ENCODE data around the gene PCDH1. TPM values are rescaled to one million over a fixed set of nuclear protein-coding genes. Genes with fewer than 3 reads are reported as not detected.

The PCDH1 gene
- total RNA-seq, 1 donor from 2014 or later: not detected

DNA sequence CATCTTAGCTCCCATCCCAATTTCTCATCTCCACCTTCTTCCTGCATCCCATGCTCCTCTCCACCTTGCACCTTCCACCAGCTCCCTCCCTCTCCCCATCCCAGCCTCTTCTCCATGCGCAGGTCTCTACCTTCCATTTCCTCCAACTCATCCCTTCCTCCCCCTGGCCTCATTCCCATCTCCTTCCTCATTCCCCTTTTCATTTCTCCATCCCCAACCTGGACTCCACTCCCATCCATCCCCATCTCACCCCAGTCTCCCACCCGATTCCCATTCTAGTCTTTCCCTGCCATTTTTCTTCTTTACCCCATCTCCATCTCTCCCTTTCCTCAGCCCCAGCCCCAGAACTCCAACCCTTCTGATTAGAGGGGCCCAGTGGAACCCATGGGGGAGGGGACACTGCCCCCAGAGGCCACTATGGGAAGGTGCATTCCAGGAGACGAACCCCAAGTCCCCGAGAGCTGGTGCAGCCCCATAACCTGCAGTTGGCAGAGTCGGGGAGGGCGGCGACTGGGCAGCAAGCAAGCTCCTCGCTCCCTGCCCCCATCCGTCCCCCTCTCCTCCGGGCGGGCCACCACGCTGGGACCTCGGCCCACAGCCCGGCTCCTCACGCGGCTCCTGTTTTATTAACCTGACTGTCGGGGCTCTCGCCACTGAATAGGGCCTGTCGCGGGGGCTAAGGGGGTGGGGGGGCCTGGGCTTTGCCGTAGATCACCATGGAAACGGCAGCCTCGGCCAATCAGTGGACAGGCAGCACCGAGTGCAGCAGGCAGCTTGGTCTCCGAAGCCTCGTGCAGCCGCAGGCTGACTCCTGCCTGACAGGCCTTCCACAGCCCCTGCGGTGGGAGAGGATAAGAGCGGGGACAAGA, 66.7 kb downstream of the PCDH1 start:
- DNase-seq (ENCODE audit: low spot score): no peak
- Mint-ChIP-seq H3K36me3 (ENCODE audit: low read depth) (no peaks in the 10 kb centered on the region), H3K4me1 (ENCODE audit: low read depth) (no peaks in the 10 kb centered on the region), H3K27me3 (ENCODE audit: low read depth) (peaks cover 37% of the 10 kb centered on the region), H3K27ac (no peak overlapping the region), H3K9me3 (no peaks in the 10 kb centered on the region), H3K4me3 (ENCODE audit: low read depth) (no peak overlapping the region)
- intact Hi-C loops (cut with micrococcal nuclease): loop anchor here (10.0 kb wide), 1 partner anchor 153 kb away; the partner anchor contains the start of gene RNF14

DNA sequence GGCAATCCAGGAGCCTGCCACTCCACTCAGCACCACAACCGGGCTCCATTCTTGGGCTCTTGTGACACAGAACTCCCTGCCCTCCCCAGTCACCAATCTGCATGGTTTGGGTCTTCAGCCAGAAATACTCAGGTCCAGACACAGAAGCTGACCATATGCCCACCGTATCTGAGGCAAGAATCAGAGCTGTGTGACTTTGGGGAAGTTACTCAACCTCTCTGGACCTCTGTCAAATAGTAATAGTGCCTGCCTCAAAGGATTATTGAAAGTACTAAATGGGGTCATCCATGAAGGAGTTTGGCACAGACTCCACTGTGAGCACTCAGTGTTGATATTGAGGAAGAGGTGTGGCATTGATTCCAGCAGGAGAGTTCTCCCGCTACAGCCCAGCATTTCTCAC, 67.5 kb downstream of the PCDH1 start:
- Mint-ChIP-seq H3K4me1 (ENCODE audit: low read depth) (no peaks in the 10 kb centered on the region), H3K27me3 (ENCODE audit: low read depth) (peaks cover 42% of the 10 kb centered on the region), H3K4me3 (ENCODE audit: low read depth) (no peak overlapping the region), H3K36me3 (ENCODE audit: low read depth) (no peaks in the 10 kb centered on the region), H3K27ac (no peak overlapping the region), H3K9me3 (no peaks in the 10 kb centered on the region)
- intact Hi-C loops (cut with micrococcal nuclease): loop anchor here (10.0 kb wide), 1 partner anchor 154 kb away; the partner anchor contains the start of gene RNF14
- no peak for DNase-seq (ENCODE audit: low spot score)

DNA sequence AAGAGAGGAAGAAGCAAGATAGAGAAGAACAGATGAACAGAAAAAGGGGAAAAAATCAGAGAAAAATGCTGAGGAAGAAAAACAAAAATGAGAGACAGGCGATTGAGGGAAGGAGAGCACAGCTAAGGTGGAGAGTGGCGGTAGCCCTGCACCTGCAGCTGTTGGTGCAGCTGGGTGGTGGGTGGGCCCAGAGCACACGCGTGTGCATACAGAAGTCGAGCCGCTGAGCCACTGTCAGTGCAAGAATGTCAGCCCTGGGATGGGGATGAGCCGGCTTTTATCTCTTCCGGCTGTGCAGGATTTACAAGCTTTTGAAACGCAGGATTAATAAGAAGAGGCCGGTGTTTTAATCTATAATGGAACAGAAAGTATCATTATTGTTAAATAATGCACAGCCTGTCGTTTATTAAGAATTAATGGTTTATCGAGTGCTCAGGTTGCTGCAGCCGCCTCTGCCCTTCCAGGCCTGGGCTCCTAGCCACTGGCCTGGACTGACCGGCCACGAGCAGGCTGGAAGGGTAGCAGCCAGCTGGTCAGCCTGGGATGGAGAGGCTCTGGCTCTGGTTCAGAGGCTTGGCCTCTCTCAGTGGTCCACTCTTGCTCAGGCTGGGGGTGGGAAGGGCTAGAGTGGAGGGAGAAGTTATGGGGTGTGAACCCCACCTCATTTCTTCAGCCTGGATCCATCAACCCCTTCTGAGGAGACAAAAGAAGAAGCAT, 68.7 kb downstream of the PCDH1 start:
- H3K4me3 Mint-ChIP-seq (ENCODE audit: low read depth): no peak overlapping the region
- intact Hi-C loops (cut with micrococcal nuclease): loop anchor here (10.0 kb wide), 1 partner anchor 155 kb away; the partner anchor contains the start of gene RNF14
- no peaks in the 10 kb centered on the region for H3K36me3 Mint-ChIP-seq (ENCODE audit: low read depth)
- H3K27ac Mint-ChIP-seq: no peak overlapping the region
- no peaks in the 10 kb centered on the region for H3K4me1 Mint-ChIP-seq (ENCODE audit: low read depth)
- DNase-seq (ENCODE audit: low spot score): no peak
- peaks cover 51% of the 10 kb centered on the region for H3K27me3 Mint-ChIP-seq (ENCODE audit: low read depth)
- H3K9me3 Mint-ChIP-seq: no peaks in the 10 kb centered on the region

DNA sequence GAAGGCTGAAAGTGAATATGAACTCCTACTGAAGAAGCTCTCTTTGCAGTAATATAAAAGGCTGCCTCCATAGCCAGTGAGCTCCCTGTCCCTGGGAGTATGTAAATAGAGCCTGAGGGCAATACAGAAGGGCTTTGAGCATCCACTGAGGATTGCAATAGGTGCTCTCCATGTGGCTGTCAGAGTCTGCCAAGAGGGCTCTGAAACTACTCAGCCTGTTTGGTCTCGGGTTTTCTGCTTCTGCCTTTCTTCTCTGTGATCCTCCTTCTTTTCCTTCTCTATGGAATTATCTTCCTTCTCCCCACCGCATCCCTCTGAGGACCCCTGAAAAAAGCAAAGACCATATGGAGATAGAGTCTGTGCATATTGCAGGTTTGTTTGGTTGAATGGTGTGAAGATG, 69.4 kb downstream of the PCDH1 start:
- DNase-seq (ENCODE audit: low spot score): no peak
- intact Hi-C loops (cut with micrococcal nuclease): no loop called here
- no peaks in the 10 kb centered on the region for H3K9me3 Mint-ChIP-seq
- no peaks in the 10 kb centered on the region for H3K4me1 Mint-ChIP-seq (ENCODE audit: low read depth)
- no peaks in the 10 kb centered on the region for H3K36me3 Mint-ChIP-seq (ENCODE audit: low read depth)
- H3K27ac Mint-ChIP-seq: no peak overlapping the region
- no peak overlapping the region for H3K4me3 Mint-ChIP-seq (ENCODE audit: low read depth)
- peaks cover 58% of the 10 kb centered on the region for H3K27me3 Mint-ChIP-seq (ENCODE audit: low read depth)

DNA sequence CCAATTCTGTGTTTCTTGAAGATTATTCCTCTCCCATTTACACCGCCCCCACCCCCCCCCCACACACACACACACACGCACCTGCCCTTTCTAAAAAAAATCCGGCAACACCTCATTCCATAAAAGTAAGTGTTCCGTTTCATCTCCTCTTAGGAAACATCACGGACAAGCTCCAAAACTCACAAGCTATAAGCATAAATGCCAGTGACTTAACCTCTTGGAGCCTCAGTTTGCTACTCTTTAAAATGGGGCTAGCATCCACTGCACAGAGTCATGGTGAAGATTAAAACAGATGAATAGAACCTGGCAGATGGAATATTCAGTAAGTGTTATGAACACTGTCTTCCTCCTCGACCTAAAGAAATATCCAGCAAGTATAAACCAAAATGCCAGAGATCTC, 70.5 kb downstream of the PCDH1 start:
- intact Hi-C loops (cut with micrococcal nuclease): no loop called here
- Mint-ChIP-seq H3K27me3 (ENCODE audit: low read depth) (peaks cover 67% of the 10 kb centered on the region), H3K36me3 (ENCODE audit: low read depth) (no peaks in the 10 kb centered on the region), H3K4me3 (ENCODE audit: low read depth) (no peak overlapping the region), H3K9me3 (no peaks in the 10 kb centered on the region), H3K27ac (no peak overlapping the region), H3K4me1 (ENCODE audit: low read depth) (no peaks in the 10 kb centered on the region)
- no peak for DNase-seq (ENCODE audit: low spot score)

DNA sequence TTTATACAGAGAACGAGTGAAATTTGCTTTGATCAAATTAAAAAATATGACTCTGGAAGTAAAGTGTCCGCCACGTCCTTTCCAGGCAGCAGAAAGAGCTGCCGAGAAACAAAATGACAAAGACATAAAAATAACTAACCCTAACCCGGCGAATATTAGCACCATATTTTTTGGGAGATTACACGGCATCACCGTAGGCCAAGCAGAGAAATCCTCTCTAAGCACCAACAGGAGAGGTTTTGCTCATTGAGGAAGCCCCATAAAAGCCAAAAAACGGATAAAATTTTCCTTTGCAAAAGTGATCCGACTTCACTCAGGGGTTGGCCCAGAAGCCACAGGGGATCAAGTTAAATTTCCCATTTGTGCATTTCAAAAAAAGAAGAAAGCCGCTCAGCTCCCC, 70.9 kb downstream of the PCDH1 start:
- intact Hi-C loops (cut with micrococcal nuclease): no loop called here
- Mint-ChIP-seq H3K9me3 (no peaks in the 10 kb centered on the region), H3K27me3 (ENCODE audit: low read depth) (peaks cover 66% of the 10 kb centered on the region), H3K4me3 (ENCODE audit: low read depth) (no peak overlapping the region), H3K36me3 (ENCODE audit: low read depth) (no peaks in the 10 kb centered on the region), H3K27ac (no peak overlapping the region), H3K4me1 (ENCODE audit: low read depth) (no peaks in the 10 kb centered on the region)
- DNase-seq (ENCODE audit: low spot score): no peak

DNA sequence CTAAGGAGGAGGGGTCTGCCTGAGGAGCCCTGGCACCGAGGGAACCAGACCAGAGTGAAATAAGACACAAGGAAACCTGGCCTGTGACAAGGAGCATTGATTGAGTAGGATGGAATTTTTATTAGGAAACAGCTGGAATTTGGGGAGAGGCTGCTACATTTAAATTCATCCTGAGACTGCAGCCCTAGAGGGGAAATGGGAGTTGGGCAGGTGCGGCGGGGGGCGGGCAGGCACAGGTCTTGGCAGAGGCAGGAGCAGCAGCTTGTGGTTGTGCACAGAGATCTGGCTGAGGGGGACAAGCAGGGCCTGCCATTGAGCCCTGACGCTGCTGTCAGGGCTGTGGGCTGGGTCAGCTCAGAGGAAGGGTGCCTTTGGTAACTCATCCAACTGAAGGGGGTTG, 71.6 kb downstream of the PCDH1 start:
- H3K4me1 Mint-ChIP-seq (ENCODE audit: low read depth): no peaks in the 10 kb centered on the region
- intact Hi-C loops (cut with micrococcal nuclease): no loop called here

DNA sequence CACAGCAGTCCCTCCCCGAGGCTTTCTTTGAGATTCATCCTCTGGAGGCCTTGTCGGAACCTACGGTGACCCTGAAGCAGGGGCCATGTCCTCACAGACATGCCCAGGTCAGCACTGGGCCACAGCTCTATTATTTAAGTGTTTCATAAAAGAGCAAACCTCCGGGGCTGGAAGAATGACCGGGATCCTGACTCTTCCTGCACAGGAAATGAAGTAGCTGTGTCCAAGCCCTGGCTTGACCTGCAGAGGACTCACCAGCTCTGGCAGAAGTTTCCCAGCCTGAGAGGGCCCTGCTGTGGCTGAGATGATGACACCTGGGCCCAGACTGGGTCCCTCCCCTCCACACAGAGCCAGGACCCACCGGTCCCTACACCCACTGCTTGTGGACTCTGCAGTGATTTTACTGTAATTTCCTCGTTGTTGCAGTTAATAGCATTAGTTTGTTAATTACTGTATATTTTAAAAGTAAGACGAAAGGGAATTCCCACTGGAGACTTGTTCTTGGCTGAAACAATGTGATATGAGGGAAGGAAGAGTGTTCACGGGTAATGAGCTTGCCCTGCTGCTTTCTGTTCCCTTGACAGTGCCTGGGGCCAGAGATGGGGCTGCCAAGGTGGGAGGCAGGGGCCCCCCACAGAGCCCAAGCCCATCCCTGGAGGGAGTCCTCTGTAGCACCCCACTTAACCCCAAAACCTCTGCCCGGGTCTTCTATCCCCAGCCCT, 72.2 kb downstream of the PCDH1 start:
- no peak overlapping the region for H3K27ac Mint-ChIP-seq
- no peaks in the 10 kb centered on the region for H3K4me1 Mint-ChIP-seq (ENCODE audit: low read depth)
- H3K27me3 Mint-ChIP-seq (ENCODE audit: low read depth): peaks cover 60% of the 10 kb centered on the region
- no peaks in the 10 kb centered on the region for H3K36me3 Mint-ChIP-seq (ENCODE audit: low read depth)
- intact Hi-C loops (cut with micrococcal nuclease): no loop called here
- H3K9me3 Mint-ChIP-seq: no peaks in the 10 kb centered on the region
- no peak overlapping the region for H3K4me3 Mint-ChIP-seq (ENCODE audit: low read depth)
- no peak for DNase-seq (ENCODE audit: low spot score)

More for the DNA sequence above, 71.6 kb downstream of the PCDH1 start:
- no peak overlapping the region for H3K4me3 Mint-ChIP-seq (ENCODE audit: low read depth)
- H3K9me3 Mint-ChIP-seq: no peaks in the 10 kb centered on the region
- H3K36me3 Mint-ChIP-seq (ENCODE audit: low read depth): no peaks in the 10 kb centered on the region
- no peak for DNase-seq (ENCODE audit: low spot score)
- H3K27me3 Mint-ChIP-seq (ENCODE audit: low read depth): peaks cover 65% of the 10 kb centered on the region
- H3K27ac Mint-ChIP-seq: no peak overlapping the region

DNA sequence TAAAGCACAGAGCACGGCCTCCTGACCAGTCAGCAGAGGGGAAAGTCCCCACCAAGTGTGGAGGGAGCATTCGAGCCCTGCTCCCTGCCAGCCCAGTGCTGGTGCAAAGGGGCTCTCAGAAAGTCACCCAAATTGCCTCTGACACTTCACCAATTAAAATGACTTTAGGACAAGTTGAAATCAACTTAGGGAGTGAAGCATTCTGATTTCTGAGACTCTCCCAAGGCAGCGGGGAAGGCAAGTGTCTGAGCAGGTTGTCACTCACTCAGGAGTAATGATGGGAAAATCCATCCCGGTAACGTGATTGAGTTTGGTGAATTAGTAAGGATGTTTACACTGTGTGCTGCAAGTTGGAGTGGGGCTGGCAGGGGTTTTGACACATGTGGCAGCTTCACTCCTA, 73.7 kb downstream of the PCDH1 start:
- intact Hi-C loops (cut with micrococcal nuclease): no loop called here
- H3K27ac Mint-ChIP-seq: no peak overlapping the region
- H3K9me3 Mint-ChIP-seq: no peaks in the 10 kb centered on the region
- no peak for DNase-seq (ENCODE audit: low spot score)
- no peaks in the 10 kb centered on the region for H3K36me3 Mint-ChIP-seq (ENCODE audit: low read depth)
- H3K4me1 Mint-ChIP-seq (ENCODE audit: low read depth): no peaks in the 10 kb centered on the region
- H3K4me3 Mint-ChIP-seq (ENCODE audit: low read depth): no peak overlapping the region
- H3K27me3 Mint-ChIP-seq (ENCODE audit: low read depth): peaks cover 54% of the 10 kb centered on the region

Other genes starting within 250 kb of the PCDH1 start
- gene HDAC3, start 241.6 kb downstream of the PCDH1 start, total RNA-seq: 92.4 and 95.2 TPM in 2 replicates
- gene RELL2, start 241.4 kb downstream of the PCDH1 start, total RNA-seq: 15.9 and 16.1 TPM in 2 replicates
- gene FCHSD1, start 227.0 kb downstream of the PCDH1 start, total RNA-seq: 37.4 and 42.8 TPM in 2 replicates
- 9.9 and 10.5 TPM in 2 replicates for gene ARAP3, start 196.2 kb downstream of the PCDH1 start, total RNA-seq
- 74.1 and 76.8 TPM in 2 replicates for gene DELE1, start 45.5 kb upstream of the PCDH1 start, total RNA-seq
- 1.1 and 1.3 TPM in 2 replicates for gene PCDH12, start 79.8 kb upstream of the PCDH1 start, total RNA-seq
- gene RNF14, start 90.7 kb upstream of the PCDH1 start, total RNA-seq: 22.0 and 24.1 TPM in 2 replicates
- gene GNPDA1, start 134.6 kb upstream of the PCDH1 start, total RNA-seq: 35.8 and 43.7 TPM in 2 replicates
- gene NDFIP1, start 230.4 kb upstream of the PCDH1 start, total RNA-seq: 118 and 121 TPM in 2 replicates

All from activated T-helper 2 cell treated with anti-CD3 and anti-CD28 coated beads, Interferon-gamma antibody, Interleukin-2, Interleukin-4, amounts not matched to agents 10 μg/mL and 5 μg/mL and 100 μg/mL, durations not matched to agents 14 hours and 24 hours and 36 hours (primary cell).